Measurements from ENCODE around the gene DISC1. TPM values are rescaled to one million over a fixed set of nuclear protein-coding genes. Genes with fewer than 3 reads are reported as not detected.

The DISC1 gene
- total and polyA plus RNA-seq, 2 donors (not counting 1 experiment from before 2014, with no cell fraction given) = 2.7 to 4.3 TPM

GRCh38 chr1:231964961-231965360 is 338.4 kb downstream of the DISC1 start:
- no peak overlapping the region for H3K9ac ChIP-seq (ENCODE audit: low read length)
- H3K4me2 ChIP-seq (replicated peaks; ENCODE audit: low read depth, low read length, poor library complexity, severe bottlenecking) = no peak overlapping the region
- Mint-ChIP-seq H3K4me1 (no peaks in the 10 kb centered on the region), H3K4me3 (no peak overlapping the region), H3K27me3 (no peaks in the 10 kb centered on the region), H3K27ac (no peak overlapping the region), H3K9me3 (ENCODE audit: insufficient read depth) (no peaks in the 10 kb centered on the region)
- no peaks in the 10 kb centered on the region for H3K79me2 ChIP-seq (ENCODE audit: control insufficient read depth, insufficient read depth, low read length)
- no peak overlapping the region for H2AFZ ChIP-seq (ENCODE audit: insufficient read depth, low read depth, low read length, poor library complexity, severe bottlenecking)
- H3K27ac ChIP-seq (ENCODE audit: low read length in 2 of 2) = no peak overlapping the region
- no peaks in the 10 kb centered on the region for H4K20me1 ChIP-seq (ENCODE audit: control insufficient read depth, insufficient read depth, low read length, poor library complexity, severe bottlenecking)
- intact Hi-C loops (cut with micrococcal nuclease) = no loop called here
- ATAC-seq (ENCODE audit: low read depth) (no peak), DNase-seq (no peak)
- CTCF ChIA-PET = no interaction called here
- no peaks in the 10 kb centered on the region for H3K27me3 ChIP-seq (replicated peaks in 1 of 4; ENCODE audit: control extremely low read depth in 1 of 4, control insufficient read depth in 3 of 4, insufficient read depth in 4 of 4, low read length in 3 of 4)
- no peak overlapping the region for H3K4me3 ChIP-seq (ENCODE audit: control extremely low read depth in 1 of 5, extremely low read depth in 1 of 5, insufficient read depth in 1 of 5, low read depth in 2 of 5, low read length in 4 of 5)
- no peaks in the 10 kb centered on the region for H3K9me3 ChIP-seq (ENCODE audit: control extremely low read depth in 1 of 3, control insufficient read depth in 2 of 3, insufficient read depth in 1 of 3, low read length in 2 of 3)
- POLR2A ChIA-PET = no interaction called here
- no peaks in the 10 kb centered on the region for H3K36me3 ChIP-seq (replicated peaks in 1 of 2; ENCODE audit: control extremely low read depth in 1 of 2, control insufficient read depth in 1 of 2, extremely low read depth in 1 of 2, insufficient read depth in 2 of 2, low read length in 1 of 2)
- no peak for TF ChIP-seq CTCF (IDR thresholded peaks at IDR 0.05)
- no peak for TF ChIP-seq EZH2 (IDR thresholded peaks at IDR 0.05; ENCODE audit: borderline replicate concordance, insufficient read depth, low read depth, low read length, poor library complexity, severe bottlenecking)
- no peaks in the 10 kb centered on the region for H3K4me1 ChIP-seq (ENCODE audit: control insufficient read depth in 2 of 2, insufficient read depth in 2 of 2, low read length in 2 of 2)

GRCh38 chr1:231965615-231966014 is 339.0 kb downstream of the DISC1 start:
- TF ChIP-seq EZH2 (IDR thresholded peaks at IDR 0.05; ENCODE audit: borderline replicate concordance, insufficient read depth, low read depth, low read length, poor library complexity, severe bottlenecking) (no peak), CTCF (IDR thresholded peaks at IDR 0.05) (no peak)
- intact Hi-C loops (cut with micrococcal nuclease) = no loop called here
- Mint-ChIP-seq H3K4me1 (no peaks in the 10 kb centered on the region), H3K9me3 (ENCODE audit: insufficient read depth) (no peaks in the 10 kb centered on the region), H3K27ac (no peak overlapping the region), H3K27me3 (no peaks in the 10 kb centered on the region), H3K4me3 (no peak overlapping the region)
- DNase-seq = no peak
- Histone ChIP-seq H3K9ac (ENCODE audit: low read length) (no peak overlapping the region), H4K20me1 (ENCODE audit: control insufficient read depth, insufficient read depth, low read length, poor library complexity, severe bottlenecking) (no peaks in the 10 kb centered on the region), H3K4me2 (replicated peaks; ENCODE audit: low read depth, low read length, poor library complexity, severe bottlenecking) (no peak overlapping the region), H3K27ac (ENCODE audit: low read length in 2 of 2) (no peak overlapping the region), H3K9me3 (ENCODE audit: control extremely low read depth in 1 of 3, control insufficient read depth in 2 of 3, insufficient read depth in 1 of 3, low read length in 2 of 3) (no peaks in the 10 kb centered on the region), H3K36me3 (replicated peaks in 1 of 2; ENCODE audit: control extremely low read depth in 1 of 2, control insufficient read depth in 1 of 2, extremely low read depth in 1 of 2, insufficient read depth in 2 of 2, low read length in 1 of 2) (no peaks in the 10 kb centered on the region), H3K4me3 (ENCODE audit: control extremely low read depth in 1 of 5, extremely low read depth in 1 of 5, insufficient read depth in 1 of 5, low read depth in 2 of 5, low read length in 4 of 5) (no peak overlapping the region), H3K4me1 (ENCODE audit: control insufficient read depth in 2 of 2, insufficient read depth in 2 of 2, low read length in 2 of 2) (no peaks in the 10 kb centered on the region), H2AFZ (ENCODE audit: insufficient read depth, low read depth, low read length, poor library complexity, severe bottlenecking) (no peak overlapping the region), H3K27me3 (replicated peaks in 1 of 4; ENCODE audit: control extremely low read depth in 1 of 4, control insufficient read depth in 3 of 4, insufficient read depth in 4 of 4, low read length in 3 of 4) (no peaks in the 10 kb centered on the region), H3K79me2 (ENCODE audit: control insufficient read depth, insufficient read depth, low read length) (no peaks in the 10 kb centered on the region)
- no peak for ATAC-seq (ENCODE audit: low read depth)
- ChIA-PET CTCF (no interaction called here), POLR2A (no interaction called here)
- 91% methylated on average over 1 of the region's 2 CpGs for WGBS (ENCODE audit: insufficient coverage)
